Endothelial cell of umbilical vein (primary cell): ENCODE data around the gene JARID2.

ENCODE experiments used
- MYC ChIP-seq: IDR thresholded peaks from one replicate; pipeline ENCODE4 v1.6.1; 2011; ENCODE audit warnings: mild to moderate bottlenecking, low read depth, low read length
- POLR2A ChIP-seq: IDR thresholded peaks from 2 replicates; pipeline ENCODE4 v1.6.1; 2012; ENCODE audit warnings: low read depth, mild to moderate bottlenecking, control low read depth, low read length
- POLR2AphosphoS5 ChIP-seq: IDR thresholded peaks from 2 replicates; pipeline ENCODE4 v1.6.1; 2012; ENCODE audit warnings: low read depth, mild to moderate bottlenecking, control low read depth, low read length, moderate library complexity; ENCODE audit not compliant: insufficient read depth
- TF ChIP-seq, protein P1 (sequence below), 2 donors: IDR thresholded peaks; 1 replicate in 1 of 2; 2 replicates in 1 of 2; pipeline ENCODE4 v1.5.1; 2011; ENCODE audit warnings: low read length in 2 of 2, mild to moderate bottlenecking in 2 of 2, moderate library complexity in 2 of 2, control low read depth in 1 of 2, inconsistent platforms in 1 of 2, low read depth in 1 of 2; ENCODE audit not compliant: insufficient read depth in 1 of 2; ENCODE audit errors: extremely low read depth in 1 of 2

DNA sequence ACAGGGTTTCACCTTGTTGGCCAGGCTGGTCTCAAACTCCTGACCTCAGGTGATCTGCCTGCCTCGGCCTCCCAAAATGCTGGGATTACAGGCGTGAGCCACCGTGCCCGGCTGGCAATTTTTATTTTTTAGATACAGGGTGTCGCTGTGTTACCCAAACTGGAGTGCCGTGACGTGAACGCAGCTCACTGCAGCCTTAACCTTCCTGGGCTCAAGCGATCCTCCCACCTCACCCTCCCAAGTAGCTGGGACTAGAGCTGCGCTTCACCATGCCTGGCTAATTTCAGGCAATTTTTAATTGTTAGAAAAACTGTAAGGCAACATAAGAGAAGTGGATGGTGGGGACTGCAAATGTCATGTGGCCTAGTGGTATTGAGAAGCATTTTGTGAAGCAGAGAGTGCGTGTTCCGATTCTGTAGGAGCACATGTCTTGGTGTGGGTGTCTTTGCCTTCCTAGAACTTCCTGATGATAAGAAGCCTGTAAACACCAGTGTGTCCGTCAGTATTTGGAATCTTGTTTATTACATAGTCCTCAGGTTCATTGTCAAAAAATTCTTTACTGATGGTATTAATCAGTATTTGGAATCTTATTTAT, 18.0 kb downstream of the JARID2 start:
- TF ChIP-seq, protein P1, sequence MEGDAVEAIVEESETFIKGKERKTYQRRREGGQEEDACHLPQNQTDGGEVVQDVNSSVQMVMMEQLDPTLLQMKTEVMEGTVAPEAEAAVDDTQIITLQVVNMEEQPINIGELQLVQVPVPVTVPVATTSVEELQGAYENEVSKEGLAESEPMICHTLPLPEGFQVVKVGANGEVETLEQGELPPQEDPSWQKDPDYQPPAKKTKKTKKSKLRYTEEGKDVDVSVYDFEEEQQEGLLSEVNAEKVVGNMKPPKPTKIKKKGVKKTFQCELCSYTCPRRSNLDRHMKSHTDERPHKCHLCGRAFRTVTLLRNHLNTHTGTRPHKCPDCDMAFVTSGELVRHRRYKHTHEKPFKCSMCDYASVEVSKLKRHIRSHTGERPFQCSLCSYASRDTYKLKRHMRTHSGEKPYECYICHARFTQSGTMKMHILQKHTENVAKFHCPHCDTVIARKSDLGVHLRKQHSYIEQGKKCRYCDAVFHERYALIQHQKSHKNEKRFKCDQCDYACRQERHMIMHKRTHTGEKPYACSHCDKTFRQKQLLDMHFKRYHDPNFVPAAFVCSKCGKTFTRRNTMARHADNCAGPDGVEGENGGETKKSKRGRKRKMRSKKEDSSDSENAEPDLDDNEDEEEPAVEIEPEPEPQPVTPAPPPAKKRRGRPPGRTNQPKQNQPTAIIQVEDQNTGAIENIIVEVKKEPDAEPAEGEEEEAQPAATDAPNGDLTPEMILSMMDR (IDR thresholded peaks at IDR 0.05; ENCODE audit: extremely low read depth in 1 of 2, insufficient read depth in 1 of 2, low read depth in 1 of 2, low read length in 2 of 2), result no peak
- TF ChIP-seq POLR2AphosphoS5 (no peak), MYC (no peak), POLR2A (no peak)
